IPS DF 6.9 (cell line): ENCODE data around the gene CST6.

Experiments
- DNase-seq: peaks from one replicate; pipeline ENCODE4 v3.0.0-alpha.2; 2013; ENCODE audit warnings: low read depth, low spot score
- H3K27ac ChIP-seq: one replicate; pipeline ENCODE4 v1.5.1; 2013; ENCODE audit warnings: low read length, control low read depth
- H3K27me3 ChIP-seq: 2 replicates; pipeline ENCODE4 v1.6.1; 2013; ENCODE audit warnings: mild to moderate bottlenecking, low read length; ENCODE audit not compliant: control insufficient read depth, insufficient read depth
- H3K36me3 ChIP-seq: 2 replicates; pipeline ENCODE4 v1.6.1; 2013; ENCODE audit warnings: low read length; ENCODE audit not compliant: control insufficient read depth, insufficient read depth
- H3K4me1 ChIP-seq: 2 replicates; pipeline ENCODE4 v1.6.1; 2013; ENCODE audit warnings: low read length; ENCODE audit not compliant: control insufficient read depth, insufficient read depth
- H3K4me3 ChIP-seq: 2 replicates; pipeline ENCODE4 v1.5.1; 2013; ENCODE audit warnings: mild to moderate bottlenecking, low read length
- H3K9me3 ChIP-seq: 2 replicates; pipeline ENCODE4 v1.6.1; 2013; ENCODE audit warnings: low read length, inconsistent platforms; ENCODE audit not compliant: control insufficient read depth, insufficient read depth
- WGBS: extraction: QIAGEN DNeasy Blood & Tissue Kit; methylation state at CpG from one replicate; pipeline ENCODE4 v1.1.7; 2013; ENCODE audit warnings: mixed read lengths, missing lambda C conversion rate; ENCODE audit not compliant: insufficient read length, insufficient coverage; 5-methylcytosine and 5-hydroxymethylcytosine counted together

Gene CST6

GRCh38 chr11:66061268-66061667 is 49.5 kb downstream of the CST6 start:
- no peaks in the 10 kb centered on the region for H3K4me1 ChIP-seq
- no peaks in the 10 kb centered on the region for H3K27me3 ChIP-seq
- peaks cover 60% of the 10 kb centered on the region for H3K36me3 ChIP-seq
- H3K4me3 ChIP-seq, result no peak overlapping the region
- WGBS, result no CpG with 5 or more reads among the region's 6 CpGs
- H3K27ac ChIP-seq, result no peak overlapping the region
- no peaks in the 10 kb centered on the region for H3K9me3 ChIP-seq
- no peak for DNase-seq

- Histone ChIP-seq H3K4me1 (no peaks in the 10 kb centered on the region), H3K27ac (no peak overlapping the region), H3K36me3 (peaks cover 56% of the 10 kb centered on the region), H3K4me3 (no peak overlapping the region), H3K9me3 (no peaks in the 10 kb centered on the region), H3K27me3 (no peaks in the 10 kb centered on the region)
- no CpG with 5 or more reads among the region's 2 CpGs for WGBS
- DNase-seq, result no peak
These were observed 50.6 kb downstream of the CST6 start for GRCh38 chr11:66062408-66062807.
